ENCODE data around the gene TTLL5. TPM values are rescaled to one million over a fixed set of nuclear protein-coding genes. Genes with fewer than 3 reads are reported as not detected.

TTLL5 gene
- total RNA-seq, 1 donor from 2014 or later, result 39.6 TPM

DNA sequence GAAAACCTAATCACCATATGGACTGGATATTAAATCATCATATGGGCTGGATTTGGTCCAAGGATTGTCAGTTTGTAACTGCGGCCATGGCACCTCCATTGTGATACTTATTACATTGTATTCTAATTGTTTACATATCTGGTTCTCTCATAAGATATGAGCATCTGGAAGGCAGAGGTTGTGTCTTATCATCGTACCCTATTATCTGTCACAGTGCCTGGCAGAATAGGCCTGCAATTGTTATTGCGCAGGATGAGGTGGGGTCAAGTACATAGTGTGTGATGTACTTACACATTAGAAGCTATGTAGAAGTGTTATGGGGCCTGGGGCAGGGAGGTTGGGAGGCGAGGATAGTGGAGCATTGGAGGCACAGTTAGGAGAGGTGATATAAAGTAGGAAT is 329.3 kb downstream of the TTLL5 start:
- no peak overlapping the region for H3K4me3 ChIP-seq (ENCODE audit: low read depth, low read length)
- no peak for DNase-seq (ENCODE audit: low read depth)
- TF ChIP-seq, protein P1, sequence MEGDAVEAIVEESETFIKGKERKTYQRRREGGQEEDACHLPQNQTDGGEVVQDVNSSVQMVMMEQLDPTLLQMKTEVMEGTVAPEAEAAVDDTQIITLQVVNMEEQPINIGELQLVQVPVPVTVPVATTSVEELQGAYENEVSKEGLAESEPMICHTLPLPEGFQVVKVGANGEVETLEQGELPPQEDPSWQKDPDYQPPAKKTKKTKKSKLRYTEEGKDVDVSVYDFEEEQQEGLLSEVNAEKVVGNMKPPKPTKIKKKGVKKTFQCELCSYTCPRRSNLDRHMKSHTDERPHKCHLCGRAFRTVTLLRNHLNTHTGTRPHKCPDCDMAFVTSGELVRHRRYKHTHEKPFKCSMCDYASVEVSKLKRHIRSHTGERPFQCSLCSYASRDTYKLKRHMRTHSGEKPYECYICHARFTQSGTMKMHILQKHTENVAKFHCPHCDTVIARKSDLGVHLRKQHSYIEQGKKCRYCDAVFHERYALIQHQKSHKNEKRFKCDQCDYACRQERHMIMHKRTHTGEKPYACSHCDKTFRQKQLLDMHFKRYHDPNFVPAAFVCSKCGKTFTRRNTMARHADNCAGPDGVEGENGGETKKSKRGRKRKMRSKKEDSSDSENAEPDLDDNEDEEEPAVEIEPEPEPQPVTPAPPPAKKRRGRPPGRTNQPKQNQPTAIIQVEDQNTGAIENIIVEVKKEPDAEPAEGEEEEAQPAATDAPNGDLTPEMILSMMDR (conservative IDR thresholded peaks at IDR 0.05; ENCODE audit: low read depth, low read length), result no peak

DNA sequence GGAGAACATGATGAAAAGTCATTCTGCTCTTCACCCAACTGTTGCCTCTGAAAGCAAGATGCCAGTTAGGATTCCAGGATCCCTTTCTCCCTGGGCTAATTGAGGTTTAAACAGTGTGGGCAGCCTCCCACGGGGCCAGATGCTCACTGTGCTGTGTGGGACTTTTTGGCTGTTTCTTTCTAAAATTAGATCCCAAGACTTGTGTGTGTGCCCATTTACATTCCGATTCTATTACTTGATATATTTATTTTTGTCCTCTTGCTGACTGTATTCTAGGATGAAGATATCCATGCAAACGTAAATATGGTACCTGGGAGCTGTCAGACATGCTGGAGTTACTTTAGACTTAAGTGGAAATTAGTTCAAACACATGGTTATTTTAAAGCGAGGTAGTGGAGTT is 330.7 kb downstream of the TTLL5 start:
- H3K4me3 ChIP-seq (ENCODE audit: low read depth, low read length), result no peak overlapping the region
- no peak for DNase-seq (ENCODE audit: low read depth)
- TF ChIP-seq, protein P1 (conservative IDR thresholded peaks at IDR 0.05; ENCODE audit: low read depth, low read length), result no peak

GRCh38 chr14:75993567-75994041 is 332.6 kb downstream of the TTLL5 start:
- DNase-seq (ENCODE audit: low read depth), result no peak
- H3K4me3 ChIP-seq (ENCODE audit: low read depth, low read length), result no peak overlapping the region
- TF ChIP-seq, protein P1 (conservative IDR thresholded peaks at IDR 0.05; ENCODE audit: low read depth, low read length), result peak; percentile 55

GRCh38 chr14:75995372-75996041 is 334.5 kb downstream of the TTLL5 start:
- DNase-seq (ENCODE audit: low read depth), result no peak
- no peak overlapping the region for H3K4me3 ChIP-seq (ENCODE audit: low read depth, low read length)
- TF ChIP-seq, protein P1 (conservative IDR thresholded peaks at IDR 0.05; ENCODE audit: low read depth, low read length), result no peak

- no peak for DNase-seq (ENCODE audit: low read depth)
- TF ChIP-seq, protein P1 (conservative IDR thresholded peaks at IDR 0.05; ENCODE audit: low read depth, low read length), result no peak
- no peak overlapping the region for H3K4me3 ChIP-seq (ENCODE audit: low read depth, low read length)
Observed at GRCh38 chr14:75996488-75996887, 335.4 kb downstream of the TTLL5 start.

DNA sequence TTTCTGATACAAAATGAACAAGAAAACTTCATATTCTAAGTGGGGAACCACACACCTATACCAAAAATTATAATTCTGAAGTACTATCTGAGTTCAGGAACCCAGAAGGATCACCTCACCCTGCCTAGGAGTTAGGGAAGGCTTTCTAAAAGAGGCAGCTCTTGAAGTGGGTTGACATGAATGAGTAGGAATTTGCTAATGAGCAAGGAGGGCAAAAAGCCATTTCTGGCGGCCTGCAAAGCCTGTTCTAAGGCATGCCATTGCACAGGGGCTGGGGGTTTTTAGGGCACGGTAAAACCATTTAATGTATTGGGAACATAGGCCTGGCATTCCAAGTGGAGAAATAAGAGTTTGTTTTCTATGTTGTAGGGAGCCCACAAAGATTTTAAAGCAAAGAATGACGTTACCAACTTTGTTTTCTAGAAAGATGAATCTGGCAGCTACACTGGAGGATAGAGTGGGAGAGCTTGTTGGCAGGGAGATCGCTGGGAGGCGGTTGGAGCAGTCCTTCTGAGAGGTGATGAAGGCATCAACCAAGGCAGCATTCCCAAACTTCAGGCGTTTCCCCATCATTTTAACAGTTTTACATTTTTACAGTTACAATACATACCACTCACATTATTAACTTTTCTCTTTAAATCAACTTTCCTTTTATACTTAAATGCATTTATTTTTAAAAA is 338.6 kb downstream of the TTLL5 start:
- H3K4me3 ChIP-seq (ENCODE audit: low read depth, low read length), result no peak overlapping the region
- no peak for DNase-seq (ENCODE audit: low read depth)
- TF ChIP-seq, protein P1 (conservative IDR thresholded peaks at IDR 0.05; ENCODE audit: low read depth, low read length), result no peak

All from epithelial cell of proximal tubule (primary cell).